MCF 10A (cell line): Measurements from ENCODE around the gene TRIM45. TPM values are rescaled to one million over a fixed set of nuclear protein-coding genes. Genes with fewer than 3 reads are reported as not detected.

ENCODE experiments used
- BruUV-seq: library from RNA; stranded (reverse); fragments of 400-500 nt; replicated peaks from 2 replicates; lab custom pipeline; 2021; lab: Mats Ljungman, UMichigan
- CTCF ChIA-PET: fragments of 300-600 bp; sonication (Branson Sonifier 250); formaldehyde crosslinking; extraction: SDS; loops from one replicate; lab custom pipeline; 2021; ENCODE audit warnings: antibody characterized with exemption, inconsistent platforms; lab: Yijun Ruan, JAX
- POLR2A ChIA-PET: fragments of 300-600, 350-650 bp; sonication (Branson Sonifier 250); formaldehyde crosslinking; extraction: SDS; loops from one replicate; lab custom pipeline; 2020; ENCODE audit warnings: antibody characterized with exemption, inconsistent platforms; lab: Yijun Ruan, JAX
- DNase-seq: peaks from one replicate; pipeline ENCODE4 v3.0.0-alpha.2; 2018; ENCODE audit not compliant: unreplicated experiment
- H3K27ac Mint-ChIP-seq: one replicate; pipeline ENCODE4 v1.8.0; 2022; ENCODE audit warnings: mild to moderate bottlenecking, low read depth, mixed read lengths; ENCODE audit not compliant: unreplicated experiment
- H3K27me3 Mint-ChIP-seq: one replicate; pipeline ENCODE4 v1.8.0; 2022; ENCODE audit warnings: mixed read lengths; ENCODE audit not compliant: insufficient read depth, unreplicated experiment
- H3K36me3 Mint-ChIP-seq: one replicate; pipeline ENCODE4 v1.8.0; 2022; ENCODE audit warnings: mild to moderate bottlenecking, moderate library complexity, mixed read lengths; ENCODE audit not compliant: insufficient read depth, unreplicated experiment
- H3K4me1 Mint-ChIP-seq: one replicate; pipeline ENCODE4 v1.8.0; 2022; ENCODE audit warnings: mixed read lengths; ENCODE audit not compliant: insufficient read depth, unreplicated experiment
- H3K4me3 Mint-ChIP-seq: one replicate; pipeline ENCODE4 v1.8.0; 2022; ENCODE audit warnings: mild to moderate bottlenecking, moderate library complexity, mixed read lengths; ENCODE audit not compliant: unreplicated experiment
- H3K9me3 Mint-ChIP-seq: one replicate; pipeline ENCODE4 v1.8.0; 2022; ENCODE audit warnings: mixed read lengths; ENCODE audit not compliant: unreplicated experiment
- intact Hi-C: fragments of 100-400 bp; cut with micrococcal nuclease; formaldehyde crosslinking; loops from 2 replicates; pipeline ENCODE4 v1.14.1; 2022
- total RNA-seq: library from RNA; stranded (reverse); gene quantifications from 2 replicates; pipeline ENCODE4 v1.2.3, GENCODE V29; 2022
- TF ChIP-seq, protein P1 (sequence below): fragments of 200-600 bp; IDR thresholded peaks from one replicate; pipeline ENCODE4 v1.8.0; 2022; ENCODE audit warnings: antibody characterized with exemption, mild to moderate bottlenecking; ENCODE audit not compliant: unreplicated experiment

The TRIM45 gene
- total RNA-seq, 1 experiment from 2014 or later: 1.6 TPM

- no peaks in the 10 kb centered on the region for H3K27me3 Mint-ChIP-seq
- H3K4me1 Mint-ChIP-seq: peaks cover 29% of the 10 kb centered on the region
- no peaks in the 10 kb centered on the region for H3K36me3 Mint-ChIP-seq
- POLR2A ChIA-PET: interaction anchor here (1.7 kb wide), 1 partner anchor 14 kb away, joined by 5 read pairs; no protein-coding TSS in a partner anchor
- peak; percentile 80 for DNase-seq
- intact Hi-C loops: loop anchor here (5.0 kb wide), 1 partner anchor 136 kb away; no protein-coding TSS in a partner anchor
- TF ChIP-seq, protein P1, sequence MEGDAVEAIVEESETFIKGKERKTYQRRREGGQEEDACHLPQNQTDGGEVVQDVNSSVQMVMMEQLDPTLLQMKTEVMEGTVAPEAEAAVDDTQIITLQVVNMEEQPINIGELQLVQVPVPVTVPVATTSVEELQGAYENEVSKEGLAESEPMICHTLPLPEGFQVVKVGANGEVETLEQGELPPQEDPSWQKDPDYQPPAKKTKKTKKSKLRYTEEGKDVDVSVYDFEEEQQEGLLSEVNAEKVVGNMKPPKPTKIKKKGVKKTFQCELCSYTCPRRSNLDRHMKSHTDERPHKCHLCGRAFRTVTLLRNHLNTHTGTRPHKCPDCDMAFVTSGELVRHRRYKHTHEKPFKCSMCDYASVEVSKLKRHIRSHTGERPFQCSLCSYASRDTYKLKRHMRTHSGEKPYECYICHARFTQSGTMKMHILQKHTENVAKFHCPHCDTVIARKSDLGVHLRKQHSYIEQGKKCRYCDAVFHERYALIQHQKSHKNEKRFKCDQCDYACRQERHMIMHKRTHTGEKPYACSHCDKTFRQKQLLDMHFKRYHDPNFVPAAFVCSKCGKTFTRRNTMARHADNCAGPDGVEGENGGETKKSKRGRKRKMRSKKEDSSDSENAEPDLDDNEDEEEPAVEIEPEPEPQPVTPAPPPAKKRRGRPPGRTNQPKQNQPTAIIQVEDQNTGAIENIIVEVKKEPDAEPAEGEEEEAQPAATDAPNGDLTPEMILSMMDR: no peak
- no TSS peak for BruUV-seq
- H3K27ac Mint-ChIP-seq: peak overlapping the region; percentile 63
- CTCF ChIA-PET: interaction anchor here (0.9 to 2.9 kb wide), 2 partner anchors 19 to 57 kb away, joined by 3 to 18 read pairs; no protein-coding TSS in a partner anchor
- no peak overlapping the region for H3K4me3 Mint-ChIP-seq
- no peaks in the 10 kb centered on the region for H3K9me3 Mint-ChIP-seq
Measured at GRCh38 chr1:117146575-117147340, 25.2 kb upstream of the TRIM45 start.

- H3K27ac Mint-ChIP-seq: peak overlapping the region; percentile 63
- intact Hi-C loops: loop anchor here (5.0 kb wide), 1 partner anchor 136 kb away; no protein-coding TSS in a partner anchor
- no peaks in the 10 kb centered on the region for H3K9me3 Mint-ChIP-seq
- ChIA-PET CTCF (interaction anchor here (0.9 to 2.9 kb wide), 2 partner anchors 18 to 58 kb away, joined by 3 to 18 read pairs; no protein-coding TSS in a partner anchor), POLR2A (interaction anchor here (1.7 kb wide), 1 partner anchor 13 kb away, joined by 5 read pairs; no protein-coding TSS in a partner anchor)
- no TSS peak for BruUV-seq
- no peaks in the 10 kb centered on the region for H3K36me3 Mint-ChIP-seq
- DNase-seq: no peak
- H3K4me3 Mint-ChIP-seq: no peak overlapping the region
- peaks cover 29% of the 10 kb centered on the region for H3K4me1 Mint-ChIP-seq
- H3K27me3 Mint-ChIP-seq: no peaks in the 10 kb centered on the region
- TF ChIP-seq, protein P1: no peak
Measured at GRCh38 chr1:117146072-117146471, 24.5 kb upstream of the TRIM45 start.

GRCh38 chr1:117143871-117144270 is 22.3 kb upstream of the TRIM45 start:
- H3K4me3 Mint-ChIP-seq: no peak overlapping the region
- no peaks in the 10 kb centered on the region for H3K27me3 Mint-ChIP-seq
- TF ChIP-seq, protein P1: no peak
- peaks cover 29% of the 10 kb centered on the region for H3K4me1 Mint-ChIP-seq
- no peak for DNase-seq
- H3K27ac Mint-ChIP-seq: no peak overlapping the region
- no peaks in the 10 kb centered on the region for H3K9me3 Mint-ChIP-seq
- no TSS peak for BruUV-seq
- intact Hi-C loops: no loop called here
- H3K36me3 Mint-ChIP-seq: no peaks in the 10 kb centered on the region
- CTCF ChIA-PET: interaction anchor here (1.4 kb wide), 1 partner anchor 140 kb away, joined by 5 read pairs; no protein-coding TSS in a partner anchor
- POLR2A ChIA-PET: no interaction called here

GRCh38 chr1:117143172-117143571 is 21.6 kb upstream of the TRIM45 start:
- no peaks in the 10 kb centered on the region for H3K27me3 Mint-ChIP-seq
- H3K9me3 Mint-ChIP-seq: no peaks in the 10 kb centered on the region
- DNase-seq: no peak
- ChIA-PET POLR2A (no interaction called here), CTCF (interaction anchor here (0.7 to 1.5 kb wide), 3 partner anchors 14 to 141 kb away, joined by 3 to 7 read pairs (median 5); no protein-coding TSS in a partner anchor)
- no peak overlapping the region for H3K27ac Mint-ChIP-seq
- BruUV-seq: no TSS peak
- no peaks in the 10 kb centered on the region for H3K36me3 Mint-ChIP-seq
- intact Hi-C loops: no loop called here
- TF ChIP-seq, protein P1: no peak
- no peak overlapping the region for H3K4me3 Mint-ChIP-seq
- H3K4me1 Mint-ChIP-seq: peaks cover 23% of the 10 kb centered on the region
